Subcutaneous abdominal adipose tissue (tissue), 5 donors: Measurements from ENCODE around the gene BANF1.
A peak's percentile ranks its signal among the peaks of the same experiment; 100 is the strongest.
"Not testable (repeated sequence)": the region's sequence is repeated elsewhere in the genome, so short reads cannot be mapped to it uniquely, and the experiment has no call there.

Source experiments
- H3K27ac ChIP-seq: one replicate; pipeline ENCODE4 v1.7.0; 2013; ENCODE audit warnings: low read depth, mild to moderate bottlenecking, inconsistent platforms, low read length, moderate library complexity
- H3K27me3 ChIP-seq, 5 donors: one replicate each; pipeline ENCODE4 v1.7.0; 2013; ENCODE audit warnings: low read length in 5 of 5, inconsistent platforms in 1 of 5; ENCODE audit not compliant: control insufficient read depth in 5 of 5, insufficient read depth in 4 of 5
- H3K36me3 ChIP-seq, 5 donors: one replicate each; pipeline ENCODE4 v1.7.0; 2013; ENCODE audit warnings: low read length in 5 of 5; ENCODE audit not compliant: control insufficient read depth in 5 of 5, insufficient read depth in 5 of 5
- H3K4me1 ChIP-seq, 5 donors: one replicate each; pipeline ENCODE4 v1.7.0; 2013; ENCODE audit warnings: low read length in 5 of 5, mild to moderate bottlenecking in 3 of 5, moderate library complexity in 1 of 5; ENCODE audit not compliant: control insufficient read depth in 5 of 5, insufficient read depth in 5 of 5
- H3K4me3 ChIP-seq, 5 donors: one replicate each; pipeline ENCODE4 v1.7.0; 2013; ENCODE audit warnings: low read length in 5 of 5, low read depth in 1 of 5
- H3K9ac ChIP-seq, 5 donors: one replicate each; pipeline ENCODE4 v1.7.0; 2013; ENCODE audit warnings: low read length in 5 of 5, mild to moderate bottlenecking in 4 of 5, moderate library complexity in 3 of 5
- H3K9me3 ChIP-seq, 5 donors: one replicate each; pipeline ENCODE4 v1.7.0; 2013; ENCODE audit warnings: low read length in 5 of 5; ENCODE audit not compliant: control insufficient read depth in 5 of 5
- donor health status: healthy.
- donor health status: healthy.
- donor health status: healthy.
- donor health status: healthy.
- donor health status: healthy.

Gene BANF1

DNA sequence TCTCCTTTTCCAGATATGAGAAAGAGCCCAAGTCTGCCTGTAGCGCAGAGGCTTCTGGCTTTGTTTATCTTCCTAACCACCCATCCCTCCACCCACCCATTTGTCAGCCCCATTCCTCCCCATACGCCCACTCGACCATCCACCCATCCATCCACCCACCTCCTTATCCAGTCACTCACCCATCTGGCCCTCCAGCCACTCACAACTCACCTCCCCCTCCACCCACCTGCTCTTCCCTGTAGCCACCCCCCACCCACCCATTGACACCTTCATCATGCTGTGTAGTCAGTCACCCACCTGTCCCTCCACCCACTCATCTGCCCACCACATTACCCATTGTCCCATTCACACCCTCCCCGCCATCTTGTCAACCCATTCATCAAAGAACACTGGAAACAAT is 15.0 kb downstream of the BANF1 start:
- H3K36me3 ChIP-seq, result no peaks in the 10 kb centered on the region
- peaks cover 0 to 34% (median 14%) of the 10 kb centered on the region in 5 donors for H3K4me1 ChIP-seq
- H3K9me3 ChIP-seq, result no peaks in the 10 kb centered on the region
- H3K9ac ChIP-seq, result no peak overlapping the region
- H3K27ac ChIP-seq, result no peak overlapping the region
- peaks cover 1 to 14% (median 11%) of the 10 kb centered on the region in 5 donors for H3K27me3 ChIP-seq
- no peak overlapping the region for H3K4me3 ChIP-seq

DNA sequence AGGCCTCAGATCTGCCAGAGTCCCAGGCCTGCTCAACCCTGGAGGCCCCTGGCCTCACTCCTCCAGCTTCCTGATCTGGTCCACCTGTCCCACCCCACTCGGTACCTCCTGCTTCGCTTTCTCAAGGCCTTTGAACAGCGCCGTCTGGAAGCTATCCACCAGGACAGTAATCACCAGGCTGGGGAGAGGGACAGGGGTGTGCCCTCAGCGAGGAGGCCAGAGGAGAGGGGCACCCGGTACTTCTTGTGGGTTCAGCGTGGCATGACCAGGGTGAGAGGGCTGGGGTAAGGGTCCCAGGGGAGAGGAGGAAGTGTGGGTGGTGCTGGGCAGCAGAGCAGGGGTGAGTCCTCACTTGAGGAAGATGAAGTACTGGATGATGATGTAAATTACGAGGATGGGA is 17.9 kb downstream of the BANF1 start:
- no peak overlapping the region for H3K4me3 ChIP-seq
- peaks cover 0 to 5% (median 3%) of the 10 kb centered on the region in 5 donors for H3K27me3 ChIP-seq
- no peaks in the 10 kb centered on the region for H3K9me3 ChIP-seq
- no peak overlapping the region for H3K27ac ChIP-seq
- no peak overlapping the region for H3K9ac ChIP-seq
- peaks cover 1 to 31% (median 15%) of the 10 kb centered on the region in 5 donors for H3K4me1 ChIP-seq
- H3K36me3 ChIP-seq, result no peaks in the 10 kb centered on the region

DNA sequence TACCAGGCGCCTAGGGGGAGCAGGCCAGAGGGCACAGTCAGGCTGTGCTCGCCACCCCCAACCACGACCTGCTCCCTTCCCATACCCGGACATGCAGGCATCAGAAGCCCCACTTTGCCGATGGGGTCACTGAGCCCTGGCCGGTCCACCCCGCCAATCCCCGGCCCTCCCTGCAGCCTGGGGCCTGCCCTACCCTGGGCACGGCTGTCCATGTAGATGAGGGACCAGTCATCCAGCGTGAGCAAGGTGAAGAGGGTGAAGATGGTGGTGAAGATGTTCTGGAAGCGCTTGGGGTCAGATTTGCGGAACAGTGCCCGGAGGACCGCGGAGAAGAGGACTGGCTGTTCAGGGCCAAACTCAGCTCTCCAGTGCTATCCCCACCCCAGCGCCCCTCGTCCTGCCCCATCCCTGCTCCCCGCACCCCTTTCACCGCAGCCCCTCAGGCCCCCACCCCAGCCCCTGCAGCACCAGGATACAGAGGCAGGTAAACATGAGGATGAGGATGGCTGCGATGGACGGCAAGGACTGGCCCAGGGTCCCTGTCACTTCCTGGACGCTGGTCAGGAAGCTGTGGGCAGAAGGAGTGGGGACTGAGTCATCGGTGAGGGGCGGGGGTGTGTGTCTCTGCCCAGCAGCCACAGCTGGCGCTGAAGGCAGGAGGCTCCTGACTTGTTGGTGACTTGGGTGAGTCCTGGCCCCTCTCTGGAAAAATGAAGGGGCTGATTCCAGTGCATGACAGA is 18.5 kb downstream of the BANF1 start:
- Histone ChIP-seq H3K27ac (no peak overlapping the region), H3K27me3 (peaks cover 0 to 5% (median 3%) of the 10 kb centered on the region in 5 donors), H3K4me1 (peaks cover 2 to 26% (median 9%) of the 10 kb centered on the region in 5 donors), H3K4me3 (no peak overlapping the region), H3K36me3 (no peaks in the 10 kb centered on the region), H3K9ac (no peak overlapping the region), H3K9me3 (no peaks in the 10 kb centered on the region)

DNA sequence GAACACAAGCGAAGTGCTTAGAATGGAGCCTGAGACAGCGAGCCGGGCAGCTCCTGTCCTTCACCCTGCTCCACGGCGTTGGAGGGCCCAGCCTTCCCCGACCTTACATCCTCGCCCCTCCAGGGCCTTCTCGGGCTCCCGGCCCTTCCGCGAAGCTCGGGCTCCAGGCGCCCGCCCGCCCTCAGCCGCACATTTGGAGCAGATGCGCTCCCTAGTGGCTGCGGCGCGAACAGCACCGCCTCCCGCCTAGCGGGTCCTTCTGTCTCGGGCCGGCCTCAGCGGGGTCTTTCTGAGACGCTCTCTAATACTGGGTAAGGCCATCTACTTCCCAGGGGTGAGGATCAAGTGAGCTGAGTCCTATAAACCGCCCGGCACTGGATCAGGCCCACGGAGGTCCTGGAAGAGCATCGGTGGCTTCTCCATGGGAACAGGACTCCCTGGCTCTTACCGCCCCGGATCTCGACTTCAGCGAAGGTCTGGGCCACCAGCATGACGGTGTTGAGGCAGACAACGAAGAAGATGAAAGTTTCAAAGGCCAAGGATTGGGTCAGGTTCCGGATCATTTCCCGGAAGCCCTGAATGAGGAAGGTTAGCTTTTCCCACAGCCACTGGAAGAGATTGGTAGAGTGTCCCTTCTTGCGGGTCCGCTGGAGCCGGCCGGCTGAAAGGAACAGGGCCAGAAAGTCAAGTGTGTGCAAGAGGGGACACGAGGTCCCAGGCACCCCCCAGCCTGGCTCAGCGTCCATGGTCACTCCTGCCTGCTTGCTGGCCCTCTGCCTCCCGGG is 20.3 kb downstream of the BANF1 start:
- peak overlapping the region; percentile 31 to 55 (median 40) for H3K4me3 ChIP-seq
- no peak overlapping the region for H3K27ac ChIP-seq

DNA sequence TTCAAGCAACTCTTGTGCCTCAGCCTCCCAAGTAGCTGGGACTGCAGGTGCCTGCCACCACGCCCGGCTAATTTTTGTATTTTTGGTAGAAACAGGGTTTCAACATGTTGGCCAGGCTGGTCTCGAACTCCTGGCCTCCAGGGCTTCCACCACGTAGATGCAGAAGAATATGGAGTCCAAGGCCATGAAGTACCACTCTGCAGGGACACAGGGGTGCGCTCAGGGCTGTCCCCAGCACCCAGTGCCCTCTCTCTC is 20.8 kb downstream of the BANF1 start:
- H3K4me3 ChIP-seq, H3K36me3 ChIP-seq, H3K9me3 ChIP-seq, H3K27me3 ChIP-seq, H3K9ac ChIP-seq, H3K27ac ChIP-seq: not testable (repeated sequence)
- H3K4me1 ChIP-seq, result peaks cover 3 to 19% (median 9%) of the 10 kb centered on the region in 5 donors

More for the DNA sequence above, 20.3 kb downstream of the BANF1 start:
- no peaks in the 10 kb centered on the region for H3K9me3 ChIP-seq
- H3K36me3 ChIP-seq, result no peaks in the 10 kb centered on the region
- peaks cover 0 to 5% (median 3%) of the 10 kb centered on the region in 5 donors for H3K27me3 ChIP-seq
- peak overlapping the region in 4 of 5 donors; percentile 53 to 76 (median 65) for H3K9ac ChIP-seq
- peaks cover 3 to 19% (median 9%) of the 10 kb centered on the region in 5 donors for H3K4me1 ChIP-seq

DNA sequence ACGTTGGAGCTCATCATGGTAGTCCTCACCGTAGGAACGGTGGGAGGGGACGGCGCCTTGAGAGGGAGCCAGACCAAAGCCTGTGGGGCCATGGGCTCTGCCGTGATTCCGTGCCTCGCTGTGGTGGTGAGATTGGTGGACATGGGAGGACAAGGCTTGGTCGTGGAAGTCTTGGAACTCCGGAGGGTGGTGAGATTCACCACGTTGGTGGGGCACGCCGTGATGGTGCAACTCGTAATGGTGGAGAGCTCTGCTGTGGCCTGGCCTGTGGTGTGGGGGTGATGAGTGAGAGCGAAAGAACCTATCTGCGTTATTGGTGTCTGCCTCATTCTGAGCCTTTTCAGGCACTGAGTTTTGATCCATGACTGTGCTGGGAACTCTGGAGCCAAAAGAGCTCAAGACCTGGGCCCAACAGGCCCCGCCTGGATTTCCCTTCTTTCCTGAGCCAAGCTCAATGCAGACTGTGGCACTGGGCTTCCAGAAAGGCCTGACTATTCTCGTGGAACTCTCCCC is 23.8 kb downstream of the BANF1 start, which contains the start of gene CATSPER1:
Gene CATSPER1 (minus strand): TSS at position 463 of the 513 bp plus-strand sequence. CDS start 100 bp downstream, at position 363.
- H3K4me3 ChIP-seq, result no peak within 1 kb of the TSS
- H3K4me1 ChIP-seq, result peaks cover 3 to 17% (median 9%) of the 10 kb centered on the region in 5 donors
- no peak within 1 kb of the TSS for H3K27ac ChIP-seq
- H3K27me3 ChIP-seq, result peaks cover 0 to 5% (median 3%) of the 10 kb centered on the region in 5 donors
- no peaks in the 10 kb centered on the region for H3K9me3 ChIP-seq
- H3K36me3 ChIP-seq, result no peaks in the 10 kb centered on the region
- no peak within 1 kb of the TSS for H3K9ac ChIP-seq

DNA sequence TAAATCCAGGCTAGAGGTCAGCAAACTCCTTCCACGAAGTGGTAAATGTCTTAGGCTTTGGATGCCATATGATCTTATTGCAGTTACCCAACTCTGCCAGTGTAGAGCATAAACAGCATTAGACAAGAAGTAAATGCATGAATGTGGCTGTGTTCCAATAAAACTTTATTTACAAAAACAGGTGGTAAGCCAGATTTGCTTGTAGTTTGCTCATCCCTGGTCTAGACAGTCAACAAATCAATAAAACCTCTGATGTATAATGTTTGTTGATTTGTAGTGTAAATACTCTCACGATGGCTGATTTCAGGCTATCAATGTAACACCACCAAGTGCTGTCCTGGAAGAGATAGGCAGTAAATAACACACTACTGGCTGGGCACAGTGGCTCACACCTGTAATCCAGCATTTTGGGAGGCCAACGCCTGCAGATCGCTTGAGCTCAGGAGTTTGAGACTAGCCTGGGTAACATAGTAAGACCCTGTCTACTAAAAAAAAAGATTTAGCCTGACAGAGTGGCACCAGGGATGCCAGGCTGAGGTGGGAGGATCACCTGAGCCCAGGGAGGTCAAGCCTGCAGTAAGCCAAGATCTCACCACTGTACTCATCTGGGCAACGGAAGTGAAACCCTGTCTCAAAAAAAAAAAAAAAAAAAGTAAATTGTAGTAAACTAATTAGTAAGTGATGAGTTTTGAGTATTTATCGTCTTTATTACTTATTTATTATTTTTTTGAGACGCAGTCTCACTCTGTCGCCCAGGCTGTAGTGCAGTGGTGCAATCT is 30.8 kb downstream of the BANF1 start:
- H3K4me1 ChIP-seq, result peaks cover 0 to 8% (median 0%) of the 10 kb centered on the region in 5 donors
- peaks cover 0 to 5% (median 0%) of the 10 kb centered on the region in 5 donors for H3K27me3 ChIP-seq

DNA sequence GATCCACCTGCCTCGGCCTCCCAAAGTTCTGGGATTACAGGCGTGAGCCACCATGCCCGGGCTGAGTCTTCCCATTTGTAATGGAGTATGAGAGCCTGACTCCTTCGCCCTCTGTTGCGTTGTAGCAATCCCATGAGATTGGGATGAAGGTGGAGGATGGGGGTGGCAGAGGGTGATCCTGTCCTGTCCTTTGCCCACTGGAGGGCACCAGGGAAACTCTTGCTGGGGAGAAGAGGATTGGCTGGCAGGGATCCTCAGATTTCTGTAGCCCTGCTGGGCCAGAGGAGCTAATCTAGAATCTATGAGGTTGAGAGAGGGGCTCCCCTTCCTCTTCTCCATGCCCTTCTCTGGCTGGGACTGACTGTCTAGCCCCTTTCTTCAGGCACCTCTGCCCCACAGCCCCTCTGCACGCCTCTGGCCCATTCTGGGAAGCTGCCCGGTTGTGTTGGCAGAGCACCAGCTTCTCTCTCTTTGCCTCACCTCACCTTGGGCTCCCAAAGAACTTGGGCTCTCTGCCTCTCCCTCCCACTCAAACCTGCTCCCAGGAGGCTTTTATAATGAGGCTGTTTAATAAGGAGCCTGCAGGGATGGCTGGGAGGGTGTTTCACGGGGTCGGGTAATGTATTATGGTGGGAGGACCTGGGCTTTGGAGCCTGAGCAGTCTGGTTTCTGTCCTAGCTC is 33.5 kb downstream of the BANF1 start:
- Histone ChIP-seq H3K36me3 (no peaks in the 10 kb centered on the region), H3K4me1 (peaks cover 0 to 23% (median 6%) of the 10 kb centered on the region in 5 donors), H3K9ac (no peak overlapping the region), H3K27me3 (peaks cover 0 to 5% (median 0%) of the 10 kb centered on the region in 5 donors), H3K9me3 (no peaks in the 10 kb centered on the region), H3K4me3 (no peak overlapping the region), H3K27ac (no peak overlapping the region)

More for the DNA sequence above, 30.8 kb downstream of the BANF1 start:
- H3K27ac ChIP-seq, result no peak overlapping the region
- H3K9ac ChIP-seq, result no peak overlapping the region
- no peaks in the 10 kb centered on the region for H3K36me3 ChIP-seq
- no peak overlapping the region for H3K4me3 ChIP-seq
- no peaks in the 10 kb centered on the region for H3K9me3 ChIP-seq

DNA sequence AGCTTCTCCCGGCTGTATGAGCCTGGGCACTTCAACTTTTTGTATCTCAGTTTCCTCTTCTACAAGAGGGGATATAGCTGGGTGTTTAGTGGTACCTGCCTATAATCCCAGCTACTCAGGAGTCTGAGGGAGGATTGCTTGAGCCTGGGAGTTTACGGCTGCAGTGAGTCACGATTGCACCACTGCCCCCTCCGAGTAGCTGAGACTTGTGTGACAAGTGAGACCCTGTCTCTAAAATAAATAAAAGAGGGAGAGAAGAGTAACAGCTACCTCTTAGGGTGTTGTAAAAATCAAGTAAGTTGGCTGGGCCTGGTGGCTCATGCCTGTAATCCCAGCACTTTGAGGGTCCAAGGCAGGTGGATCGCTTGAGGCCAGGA is 34.0 kb downstream of the BANF1 start:
- Histone ChIP-seq H3K4me3 (no peak overlapping the region), H3K9me3 (no peaks in the 10 kb centered on the region), H3K4me1 (peaks cover 0 to 26% (median 6%) of the 10 kb centered on the region in 5 donors), H3K9ac (no peak overlapping the region), H3K27ac (no peak overlapping the region), H3K27me3 (peaks cover 0 to 5% (median 0%) of the 10 kb centered on the region in 5 donors), H3K36me3 (no peaks in the 10 kb centered on the region)
